HG03280 (cell line): ENCODE measurements around the gene TOMM34.

ENCODE experiments used
- ATAC-seq: cut with Tn5 transposase; IDR thresholded peaks from one replicate; pipeline ENCODE4 v1.9.1; 2021; ENCODE audit warnings: mild to moderate bottlenecking, moderate library complexity; ENCODE audit not compliant: unreplicated experiment

Gene TOMM34

DNA sequence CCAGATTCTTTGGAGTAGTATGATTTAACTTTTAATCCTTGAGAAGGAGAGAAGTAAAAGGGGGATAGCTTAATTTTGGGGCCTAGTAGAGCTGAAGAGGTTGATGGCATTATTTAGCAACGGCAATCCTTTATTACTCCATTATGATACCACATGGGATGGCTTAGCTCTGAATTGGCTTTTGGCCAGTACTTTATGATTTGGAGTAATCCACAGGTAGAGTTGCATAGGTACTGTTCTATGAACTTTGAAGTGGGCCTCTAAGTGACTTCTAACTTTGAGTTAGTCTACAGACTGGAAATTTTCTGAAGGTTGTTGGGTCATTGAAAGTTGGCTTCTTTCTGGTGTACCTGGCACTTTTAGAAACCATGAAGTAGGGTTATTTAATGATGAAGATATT lies 63.1 kb downstream of the TOMM34 start:
- ATAC-seq: no peak

DNA sequence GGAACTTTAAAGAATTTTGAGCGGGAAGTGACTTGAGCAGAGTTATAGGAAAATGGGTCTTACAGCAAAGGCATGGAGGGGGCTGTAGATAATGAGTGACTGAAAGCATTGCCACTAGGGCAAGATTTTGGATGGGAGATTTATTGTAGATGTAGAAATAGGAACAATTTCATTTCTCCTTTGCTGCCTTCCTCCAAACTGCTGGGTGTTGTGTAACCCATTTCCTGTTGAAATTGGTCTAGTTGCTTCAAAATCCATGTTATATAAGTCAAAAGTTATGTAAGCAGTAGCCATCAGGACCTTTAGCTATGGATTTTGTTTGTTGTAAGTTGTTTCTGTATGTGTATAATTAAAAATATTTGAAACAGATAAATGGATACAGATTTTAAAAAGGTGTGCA lies 63.6 kb downstream of the TOMM34 start:
- no peak for ATAC-seq

DNA sequence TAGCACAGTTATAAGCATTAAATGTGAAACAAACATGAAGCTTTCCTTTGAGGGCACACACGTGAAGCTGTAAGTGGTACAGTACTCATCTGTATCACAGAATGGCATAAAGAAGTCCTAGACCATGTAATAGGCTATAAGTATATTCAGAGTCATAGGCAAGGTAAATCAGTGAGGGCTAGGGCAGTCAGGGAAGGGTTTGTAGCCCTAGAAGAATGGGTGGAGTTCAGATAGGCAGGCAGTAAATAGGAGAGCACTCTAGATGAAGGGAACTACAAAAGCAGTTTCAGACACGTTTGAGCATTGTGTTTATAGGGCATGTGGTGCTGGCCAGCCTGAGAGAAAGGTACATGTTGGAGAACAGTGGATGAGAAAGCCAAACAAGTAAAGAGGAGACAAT lies 65.2 kb downstream of the TOMM34 start:
- no peak for ATAC-seq
